Measurements from ENCODE around the gene PDE7B. TPM values are rescaled to one million over a fixed set of nuclear protein-coding genes. Genes with fewer than 3 reads are reported as not detected.
A peak's percentile ranks its signal among the peaks of the same experiment; 100 is the strongest.

The PDE7B gene
- total RNA-seq, 1 experiment from 2014 or later = 0.17 TPM

DNA sequence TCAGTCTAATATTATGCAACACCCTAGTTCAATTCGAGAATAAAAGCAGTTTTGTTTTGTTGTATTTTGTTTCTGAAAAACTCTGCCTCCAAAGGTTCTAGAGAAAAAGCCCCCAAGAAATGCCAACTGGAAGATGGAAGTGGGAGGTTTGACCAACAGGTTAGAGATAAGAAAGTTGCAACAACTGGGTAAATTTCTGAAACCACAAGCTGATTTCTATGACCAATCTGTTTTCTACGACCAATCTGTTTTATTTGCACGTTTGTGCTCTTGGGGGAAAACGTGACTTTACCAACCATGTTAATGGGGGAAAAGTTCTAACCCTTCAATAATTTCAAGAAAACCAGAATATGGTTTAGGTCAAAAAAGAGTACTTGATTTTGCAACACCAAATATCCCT lies 173.2 kb downstream of the PDE7B start:
- no peak for DNase-seq (ENCODE audit: low read depth)

DNA sequence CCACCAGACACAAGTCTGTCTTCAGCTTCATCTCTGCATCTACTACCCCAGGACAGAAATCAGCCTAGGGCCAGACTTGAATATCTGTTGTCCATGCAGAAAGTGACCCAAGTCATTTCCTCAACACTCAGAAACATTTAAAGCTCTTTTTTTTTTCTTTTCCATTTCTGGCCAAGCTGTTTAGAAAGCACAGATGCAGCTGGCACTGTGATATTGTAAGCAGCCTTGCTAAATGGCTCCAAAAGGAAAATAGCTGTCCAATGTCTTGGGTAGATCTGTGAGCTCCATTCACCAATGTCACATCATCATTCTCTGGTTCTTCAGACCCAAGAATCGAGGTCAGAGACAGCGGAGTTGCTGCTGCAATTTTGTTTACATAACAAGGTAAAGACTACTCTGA lies 174.2 kb downstream of the PDE7B start:
- no peak for DNase-seq (ENCODE audit: low read depth)

DNA sequence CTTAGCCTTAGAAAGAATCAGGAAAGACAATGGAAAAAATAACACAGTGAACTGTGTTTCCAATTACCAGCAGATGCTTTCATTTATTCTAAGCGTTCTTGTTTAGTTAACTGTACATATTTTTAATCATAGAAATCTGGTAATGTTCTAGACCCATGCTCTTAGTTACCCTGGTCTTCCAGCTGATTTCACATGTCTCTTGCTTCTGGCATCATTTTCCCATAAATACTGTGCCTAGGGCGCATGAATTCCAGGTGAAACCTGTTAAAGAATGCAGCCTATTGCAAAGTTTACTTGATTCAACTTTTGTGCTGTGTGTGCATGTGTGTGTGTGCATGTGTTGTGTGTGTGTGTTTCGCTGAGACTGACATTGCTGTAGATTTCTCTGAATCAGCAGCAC lies 178.6 kb downstream of the PDE7B start:
- DNase-seq (ENCODE audit: low read depth) = no peak

GRCh38 chr6:136031982-136032381 lies 180.5 kb downstream of the PDE7B start:
- peak; percentile 17 for DNase-seq (ENCODE audit: low read depth)

GRCh38 chr6:136033416-136033815 lies 181.9 kb downstream of the PDE7B start:
- DNase-seq (ENCODE audit: low read depth) = no peak

DNA sequence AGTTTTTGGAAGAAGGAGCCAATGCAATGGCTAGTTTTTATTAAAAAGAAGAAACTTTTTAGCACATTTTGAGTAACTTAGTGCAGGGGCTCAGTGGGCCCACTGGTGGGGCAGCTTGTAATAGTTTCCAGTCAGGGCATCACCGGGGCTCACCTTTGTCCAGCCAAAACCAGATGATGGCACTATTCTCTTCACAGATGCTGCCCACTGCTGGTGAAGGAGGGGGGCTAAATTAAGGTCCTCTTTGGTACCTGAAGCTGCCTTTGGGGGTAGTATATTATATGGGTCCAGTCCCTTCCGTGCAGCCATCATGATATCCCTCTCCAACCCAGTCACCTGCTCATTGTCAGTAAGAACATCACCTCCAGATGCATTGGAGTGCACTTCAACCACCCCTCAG lies 182.9 kb downstream of the PDE7B start:
- DNase-seq (ENCODE audit: low read depth) = no peak

- no peak for DNase-seq (ENCODE audit: low read depth)
Measured at GRCh38 chr6:136035378-136036070, 184.0 kb downstream of the PDE7B start.

- no peak for DNase-seq (ENCODE audit: low read depth)
Measured at GRCh38 chr6:136036071-136036380, 184.5 kb downstream of the PDE7B start.

DNA sequence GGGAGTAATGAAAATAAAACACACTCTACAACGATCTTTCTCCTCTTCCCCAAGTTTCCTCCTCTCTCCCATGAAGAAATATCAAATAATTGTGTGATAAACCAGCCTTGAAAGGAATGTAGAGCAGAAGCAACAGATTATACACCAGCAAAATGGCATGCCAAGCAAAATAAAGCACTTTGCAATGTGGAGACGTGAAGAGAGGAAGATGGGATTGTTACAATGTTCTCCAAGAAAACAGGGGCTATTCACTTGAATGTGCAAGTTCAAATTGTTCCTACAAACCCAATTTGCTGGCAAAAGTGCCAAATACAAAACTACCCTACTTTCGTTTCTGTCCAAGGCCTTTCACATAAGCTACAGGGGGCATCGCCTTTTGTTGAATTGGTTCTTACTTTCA lies 185.1 kb downstream of the PDE7B start:
- DNase-seq (ENCODE audit: low read depth) = no peak

DNA sequence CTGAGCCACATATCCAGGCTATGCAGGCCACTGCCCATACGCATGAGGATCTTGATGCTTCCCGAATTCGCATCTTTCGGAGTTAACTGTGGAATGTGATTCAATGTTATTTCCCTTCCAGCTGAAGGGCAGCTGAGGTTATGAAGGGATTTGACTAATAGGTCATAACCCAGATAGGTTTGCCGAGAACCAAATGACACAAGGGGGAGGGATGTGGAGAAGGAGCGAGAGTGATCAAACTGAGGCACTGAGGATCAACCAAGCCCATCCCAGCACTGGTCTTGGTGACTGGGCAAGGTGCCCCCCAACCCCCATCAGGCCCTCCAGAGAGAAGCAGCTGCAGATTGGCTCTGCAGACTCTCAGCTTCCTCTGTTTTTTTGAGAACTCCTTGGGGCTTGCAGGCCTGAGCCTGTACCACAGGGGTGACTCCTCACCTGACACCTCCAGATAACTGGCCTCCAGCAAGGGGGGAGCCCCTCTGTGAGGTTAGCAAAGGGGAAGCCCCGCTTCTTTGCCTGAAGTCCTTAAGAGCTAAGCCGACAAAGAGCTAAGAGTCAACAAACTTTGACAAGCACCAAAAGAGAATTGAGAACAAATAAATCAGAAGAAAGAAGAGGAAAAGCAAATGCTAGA lies 185.9 kb downstream of the PDE7B start:
- no peak for DNase-seq (ENCODE audit: low read depth)

GRCh38 chr6:136037876-136038460 lies 186.5 kb downstream of the PDE7B start:
- DNase-seq (ENCODE audit: low read depth) = peak; percentile 13

DNA sequence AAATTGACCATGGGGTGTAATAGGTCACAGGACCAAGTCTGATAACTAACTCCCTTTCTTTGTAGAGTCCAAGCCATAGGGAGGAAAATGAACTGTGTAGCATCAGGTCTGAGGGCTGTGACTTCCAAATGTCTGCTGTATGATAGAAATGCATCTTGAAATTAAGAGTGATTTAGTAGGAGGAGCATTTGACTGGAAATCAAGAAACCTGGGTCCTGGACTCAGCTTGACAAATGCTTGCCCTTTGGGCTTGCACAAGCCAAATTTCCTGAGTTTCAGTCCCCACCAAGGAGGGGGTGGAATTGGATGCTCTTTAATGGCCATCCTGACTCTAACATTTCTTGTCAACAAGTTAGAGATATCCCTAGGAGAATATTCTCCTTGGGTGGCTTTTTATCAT lies 187.0 kb downstream of the PDE7B start:
- DNase-seq (ENCODE audit: low read depth) = no peak

DNA sequence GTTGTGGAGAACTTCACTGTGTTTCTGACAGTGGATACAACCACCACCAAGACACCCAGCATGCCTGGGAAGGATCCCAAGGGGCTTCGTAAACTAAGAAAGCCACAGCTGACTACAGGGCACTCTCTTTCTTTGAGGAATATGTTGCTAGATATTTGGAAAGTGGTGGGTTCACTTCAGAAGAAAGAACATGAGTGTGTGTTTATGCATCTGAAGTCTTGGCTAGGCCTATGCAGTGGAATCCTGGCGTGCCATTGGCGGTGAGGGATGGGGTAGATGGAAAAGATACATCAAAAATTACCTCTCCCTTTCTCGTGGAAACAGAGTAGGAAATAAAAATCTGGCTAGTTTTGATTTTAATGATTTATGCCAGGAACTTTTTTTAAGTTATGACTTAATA lies 187.7 kb downstream of the PDE7B start:
- no peak for DNase-seq (ENCODE audit: low read depth)

GRCh38 chr6:136050475-136050874 lies 199.0 kb downstream of the PDE7B start:
- no peak for DNase-seq (ENCODE audit: low read depth)

GRCh38 chr6:136051140-136051775 lies 199.8 kb downstream of the PDE7B start:
- no peak for DNase-seq (ENCODE audit: low read depth)

DNA sequence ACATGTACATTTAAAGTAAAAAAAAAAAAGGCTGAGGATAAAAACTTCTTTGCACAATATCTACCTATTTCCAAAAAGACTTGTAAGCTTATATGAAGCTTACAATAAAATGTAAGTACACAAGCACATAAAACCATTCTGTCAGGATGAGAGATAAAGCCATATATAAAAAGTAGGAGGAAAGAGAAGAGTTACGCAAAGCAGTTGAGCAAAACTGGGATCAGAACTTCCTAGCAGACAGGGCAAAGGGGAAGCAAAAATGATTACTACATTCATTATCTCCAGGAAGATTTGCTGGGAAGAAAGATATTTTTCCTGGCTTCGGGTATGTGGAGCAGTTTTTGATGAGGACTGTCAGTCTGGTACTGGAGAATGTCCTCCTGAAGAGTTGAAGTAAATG lies 200.5 kb downstream of the PDE7B start:
- no peak for DNase-seq (ENCODE audit: low read depth)

- no peak for DNase-seq (ENCODE audit: low read depth)
Measured at GRCh38 chr6:136058852-136059251, 207.4 kb downstream of the PDE7B start.

- DNase-seq (ENCODE audit: low read depth) = no peak
Measured at GRCh38 chr6:136059308-136059707, 207.8 kb downstream of the PDE7B start.

GRCh38 chr6:136060052-136060451 lies 208.6 kb downstream of the PDE7B start:
- no peak for DNase-seq (ENCODE audit: low read depth)

DNA sequence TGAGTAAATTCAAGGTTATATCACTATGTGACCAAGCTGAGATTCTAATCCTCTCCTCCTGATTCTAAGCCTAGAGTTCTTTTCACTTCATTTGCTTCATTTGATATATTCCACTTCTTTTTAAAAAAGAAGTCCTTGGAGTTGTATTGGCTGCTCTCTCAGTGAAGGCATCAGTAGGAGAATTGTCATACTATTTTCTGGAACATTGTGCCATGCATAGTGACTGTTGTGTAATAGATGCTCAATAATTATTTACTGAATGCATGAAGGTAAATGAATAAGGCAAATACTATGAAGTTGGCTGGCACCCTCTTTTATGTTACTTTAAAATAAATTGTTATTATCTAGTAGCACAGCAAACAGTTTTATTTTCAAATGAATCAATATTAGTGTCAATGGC lies 209.3 kb downstream of the PDE7B start:
- no peak for DNase-seq (ENCODE audit: low read depth)

DNA sequence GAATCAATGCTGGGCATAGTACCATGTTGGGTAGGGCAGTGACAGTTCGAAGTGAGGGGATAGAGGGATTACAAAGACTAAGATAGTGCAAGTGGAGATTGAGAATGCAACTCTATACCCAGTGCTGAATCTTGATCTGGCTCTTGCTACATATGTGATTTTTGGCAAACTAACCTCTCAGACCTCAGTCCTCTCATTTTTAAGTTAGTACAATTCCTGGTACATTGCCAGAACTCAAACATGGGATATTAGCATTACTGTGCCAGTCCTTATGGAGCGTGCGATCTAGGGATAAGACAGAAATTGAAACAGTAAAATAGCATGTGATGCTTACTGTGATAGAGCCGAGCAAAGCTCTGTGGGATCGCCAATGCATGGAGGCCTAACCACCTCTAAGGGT lies 210.2 kb downstream of the PDE7B start:
- DNase-seq (ENCODE audit: low read depth) = no peak

DNA sequence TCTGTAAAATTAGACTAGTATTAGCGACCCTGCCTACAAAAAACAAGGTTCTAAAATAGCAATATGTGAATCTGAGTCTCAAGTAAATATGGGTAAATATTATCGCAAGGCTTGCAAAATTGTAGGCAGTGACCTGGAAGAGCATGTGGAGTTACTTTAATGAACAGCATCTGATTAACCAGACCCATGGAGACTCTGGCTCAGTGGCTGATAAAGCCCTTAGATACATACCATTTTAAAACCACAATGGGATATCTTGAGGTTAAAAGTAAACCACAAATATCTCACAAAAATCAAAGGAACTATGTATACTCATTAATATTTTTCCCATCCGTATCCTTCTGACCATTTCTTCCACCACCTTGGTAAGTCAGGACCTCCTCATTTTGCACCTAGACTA lies 211.6 kb downstream of the PDE7B start:
- peak; percentile 26 for DNase-seq (ENCODE audit: low read depth)

DNA sequence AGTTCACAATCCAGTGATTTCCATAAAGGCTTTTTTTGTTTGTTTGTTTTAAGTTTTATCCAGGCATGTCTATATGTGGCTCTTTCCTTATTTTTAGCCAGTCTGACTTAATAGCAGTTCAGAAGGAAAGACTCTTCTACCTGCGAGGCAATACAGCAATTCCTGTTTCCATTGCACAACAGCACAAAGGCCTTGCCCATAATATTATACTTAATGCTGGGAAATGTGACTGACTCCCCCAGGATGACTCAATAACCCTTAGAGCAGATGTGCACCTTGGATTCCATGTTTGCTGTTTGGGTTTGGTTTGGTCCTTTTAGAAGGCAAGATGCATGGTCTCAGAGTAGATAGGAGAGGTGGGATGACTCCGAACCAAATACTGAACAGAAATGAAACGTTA lies 214.5 kb downstream of the PDE7B start:
- peak; percentile 13 for DNase-seq (ENCODE audit: low read depth)
